Gastroesophageal sphincter (tissue), 3 donors: ENCODE results near the gene NSUN2.
A peak's percentile ranks its signal among the peaks of the same experiment; 100 is the strongest.

Experiments
- EP300 ChIP-seq: sonication (generic); formaldehyde crosslinking; IDR thresholded peaks from one replicate; pipeline ENCODE4 v1.6.1; 2017; ENCODE audit warnings: antibody characterized with exemption, mild to moderate bottlenecking
- TF ChIP-seq, protein P1 (sequence below), 4 experiments: fragments of 200-600 bp in 2 of 4; fragments of 450-650 bp in 2 of 4; sonication (generic) in 1 of 4; IDR thresholded peaks; one replicate each; pipeline ENCODE4 v1.5.1; 2017 to 2019; ENCODE audit warnings: antibody characterized with exemption in 4 of 4, mild to moderate bottlenecking in 2 of 4, moderate library complexity in 2 of 4

GRCh38 chr5:6583049-6583880 lies 49.6 kb downstream of the NSUN2 start:
- TF ChIP-seq, protein P1, sequence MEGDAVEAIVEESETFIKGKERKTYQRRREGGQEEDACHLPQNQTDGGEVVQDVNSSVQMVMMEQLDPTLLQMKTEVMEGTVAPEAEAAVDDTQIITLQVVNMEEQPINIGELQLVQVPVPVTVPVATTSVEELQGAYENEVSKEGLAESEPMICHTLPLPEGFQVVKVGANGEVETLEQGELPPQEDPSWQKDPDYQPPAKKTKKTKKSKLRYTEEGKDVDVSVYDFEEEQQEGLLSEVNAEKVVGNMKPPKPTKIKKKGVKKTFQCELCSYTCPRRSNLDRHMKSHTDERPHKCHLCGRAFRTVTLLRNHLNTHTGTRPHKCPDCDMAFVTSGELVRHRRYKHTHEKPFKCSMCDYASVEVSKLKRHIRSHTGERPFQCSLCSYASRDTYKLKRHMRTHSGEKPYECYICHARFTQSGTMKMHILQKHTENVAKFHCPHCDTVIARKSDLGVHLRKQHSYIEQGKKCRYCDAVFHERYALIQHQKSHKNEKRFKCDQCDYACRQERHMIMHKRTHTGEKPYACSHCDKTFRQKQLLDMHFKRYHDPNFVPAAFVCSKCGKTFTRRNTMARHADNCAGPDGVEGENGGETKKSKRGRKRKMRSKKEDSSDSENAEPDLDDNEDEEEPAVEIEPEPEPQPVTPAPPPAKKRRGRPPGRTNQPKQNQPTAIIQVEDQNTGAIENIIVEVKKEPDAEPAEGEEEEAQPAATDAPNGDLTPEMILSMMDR (IDR thresholded peaks at IDR 0.05) = peak in 3 of 4 experiments; percentile 52 to 68 (median 66)
- TF ChIP-seq EP300 = no peak
